Fibroblast of lung (primary cell): ENCODE measurements around the gene EVI5.

ENCODE experiments used
- CTCF ChIP-seq, 2 donors: IDR thresholded peaks in 1 of 2; conservative IDR thresholded peaks in 1 of 2; 1 replicate in 1 of 2; 2 replicates in 1 of 2; pipeline ENCODE4 v1.5.1; 2011 to 2012; ENCODE audit warnings: low read length in 2 of 2, control low read depth in 1 of 2, inconsistent platforms in 1 of 2, low read depth in 1 of 2, mild to moderate bottlenecking in 1 of 2
- EZH2 ChIP-seq: IDR thresholded peaks from 2 replicates; pipeline ENCODE4 v1.5.1; 2012; ENCODE audit warnings: low read length, control low read depth, mild to moderate bottlenecking; ENCODE audit errors: missing control alignments

DNA sequence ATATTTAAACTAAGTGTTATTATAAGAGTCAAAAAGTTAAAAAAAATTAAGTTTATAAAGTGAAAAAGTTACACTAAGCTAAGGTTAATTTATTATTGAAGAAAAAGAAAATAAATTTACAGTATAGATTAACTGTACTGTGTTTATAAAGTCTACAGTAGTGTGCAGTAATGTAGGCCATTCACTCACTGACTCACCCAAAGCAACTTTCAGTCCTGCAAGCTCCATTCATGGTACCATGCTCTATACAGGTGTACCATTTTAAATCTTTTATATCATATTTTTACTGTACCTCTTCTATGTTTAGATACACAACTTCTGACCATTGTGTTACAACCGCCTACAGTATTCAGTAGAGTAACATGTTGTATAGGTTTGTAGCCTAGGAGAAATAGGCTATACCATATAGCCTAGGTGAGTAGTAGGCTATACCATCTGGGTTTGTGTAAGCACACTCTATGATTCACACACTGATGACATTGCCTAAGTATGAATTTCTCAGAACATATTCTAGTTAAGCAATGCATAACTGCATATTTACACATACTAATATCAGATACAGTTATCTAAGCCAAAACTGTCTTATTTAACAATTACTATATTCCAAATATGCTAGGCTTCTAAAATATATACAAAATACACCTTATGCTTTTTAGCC, 217.6 kb downstream of the EVI5 start:
- TF ChIP-seq CTCF (conservative IDR thresholded peaks at IDR 0.05 in 1 of 2, IDR thresholded peaks at IDR 0.05 in 1 of 2; ENCODE audit: low read depth in 1 of 2, low read length in 2 of 2), result no peak
- TF ChIP-seq EZH2, result no peak
